HEK293 (cell line): ENCODE results near the gene TRAF3.

Experiments
- SETDB1 ChIP-seq: IDR thresholded peaks from one replicate; pipeline ENCODE4 v1.6.1; 2017; ENCODE audit warnings: mild to moderate bottlenecking, low read length, moderate library complexity, mixed read lengths; ENCODE audit not compliant: insufficient read length
- ZEB2 ChIP-seq: fragments of 450-650 bp; formaldehyde crosslinking; IDR thresholded peaks from 2 replicates; pipeline ENCODE4 v1.5.1; 2016; ENCODE audit warnings: missing biosample characterization, missing genetic modification characterization
- ZNF558 ChIP-seq: fragments of 450-650 bp; formaldehyde crosslinking; IDR thresholded peaks from 2 replicates; pipeline ENCODE4 v1.5.1; 2016; ENCODE audit warnings: missing biosample characterization, missing genetic modification characterization
- ZNF76 ChIP-seq: fragments of 450-650 bp; formaldehyde crosslinking; IDR thresholded peaks from 2 replicates; pipeline ENCODE4; 2016; ENCODE audit warnings: low read depth, missing biosample characterization, missing genetic modification characterization, borderline replicate concordance
- ZSCAN16 ChIP-seq: fragments of 450-650 bp; formaldehyde crosslinking; IDR thresholded peaks from 2 replicates; pipeline ENCODE4 v1.5.1; 2016; ENCODE audit warnings: missing biosample characterization, missing genetic modification characterization
- TF ChIP-seq, protein P1 (sequence below): fragments of 450-650 bp; formaldehyde crosslinking; IDR thresholded peaks from 2 replicates; pipeline ENCODE4 v1.5.1; 2016; ENCODE audit warnings: missing biosample characterization, missing genetic modification characterization
- TF ChIP-seq, protein P2 (sequence below): fragments of 450-650 bp; formaldehyde crosslinking; IDR thresholded peaks from 2 replicates; pipeline ENCODE4 v1.5.1; 2016; ENCODE audit warnings: missing biosample characterization, missing genetic modification characterization

DNA sequence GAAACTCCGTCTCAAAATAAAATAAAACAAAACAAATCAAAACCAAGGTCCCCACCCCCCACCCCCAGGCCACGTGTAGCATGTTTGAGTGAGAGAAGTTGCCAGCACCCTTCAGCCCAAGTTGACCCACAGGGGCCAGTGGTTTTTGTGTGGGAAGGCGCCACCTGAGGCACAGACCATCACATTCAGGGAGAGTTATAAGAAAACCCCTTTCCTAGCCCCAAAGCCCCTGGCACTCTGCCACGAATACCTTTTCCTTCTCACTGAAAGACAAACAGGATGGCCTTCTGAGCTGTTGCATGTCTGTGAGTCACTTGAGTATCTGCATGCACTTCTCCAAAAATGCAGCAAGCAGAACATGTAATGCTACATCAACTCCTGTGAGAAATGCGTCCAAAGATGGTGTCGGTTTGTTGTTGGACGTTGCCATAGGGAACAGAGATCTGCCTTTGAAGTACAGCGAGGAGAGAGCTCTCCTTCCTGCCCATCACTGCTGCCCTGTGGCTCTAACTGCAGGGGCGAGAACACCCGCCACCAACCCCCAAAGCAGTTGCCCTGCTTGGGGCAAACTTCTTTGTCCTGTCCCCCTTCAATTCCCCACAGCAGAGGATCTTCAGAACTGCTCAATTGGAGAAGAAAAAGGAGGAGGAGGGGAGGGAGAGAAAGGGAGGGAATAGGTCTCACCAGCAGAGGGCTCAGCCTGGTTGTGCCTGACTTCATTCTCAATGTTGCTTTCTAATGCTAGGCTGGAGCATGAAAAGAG, 2.7 kb upstream of the TRAF3 start:
- TF ChIP-seq, protein P1, sequence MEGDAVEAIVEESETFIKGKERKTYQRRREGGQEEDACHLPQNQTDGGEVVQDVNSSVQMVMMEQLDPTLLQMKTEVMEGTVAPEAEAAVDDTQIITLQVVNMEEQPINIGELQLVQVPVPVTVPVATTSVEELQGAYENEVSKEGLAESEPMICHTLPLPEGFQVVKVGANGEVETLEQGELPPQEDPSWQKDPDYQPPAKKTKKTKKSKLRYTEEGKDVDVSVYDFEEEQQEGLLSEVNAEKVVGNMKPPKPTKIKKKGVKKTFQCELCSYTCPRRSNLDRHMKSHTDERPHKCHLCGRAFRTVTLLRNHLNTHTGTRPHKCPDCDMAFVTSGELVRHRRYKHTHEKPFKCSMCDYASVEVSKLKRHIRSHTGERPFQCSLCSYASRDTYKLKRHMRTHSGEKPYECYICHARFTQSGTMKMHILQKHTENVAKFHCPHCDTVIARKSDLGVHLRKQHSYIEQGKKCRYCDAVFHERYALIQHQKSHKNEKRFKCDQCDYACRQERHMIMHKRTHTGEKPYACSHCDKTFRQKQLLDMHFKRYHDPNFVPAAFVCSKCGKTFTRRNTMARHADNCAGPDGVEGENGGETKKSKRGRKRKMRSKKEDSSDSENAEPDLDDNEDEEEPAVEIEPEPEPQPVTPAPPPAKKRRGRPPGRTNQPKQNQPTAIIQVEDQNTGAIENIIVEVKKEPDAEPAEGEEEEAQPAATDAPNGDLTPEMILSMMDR: no peak; the same call in 1 of the 2 replicates
- no peak for TF ChIP-seq ZSCAN16
- TF ChIP-seq ZEB2: no peak
- TF ChIP-seq SETDB1: no peak
- TF ChIP-seq ZNF76: no peak
- TF ChIP-seq ZNF558 (tag by site-specific recombination): no peak
- TF ChIP-seq, protein P2, sequence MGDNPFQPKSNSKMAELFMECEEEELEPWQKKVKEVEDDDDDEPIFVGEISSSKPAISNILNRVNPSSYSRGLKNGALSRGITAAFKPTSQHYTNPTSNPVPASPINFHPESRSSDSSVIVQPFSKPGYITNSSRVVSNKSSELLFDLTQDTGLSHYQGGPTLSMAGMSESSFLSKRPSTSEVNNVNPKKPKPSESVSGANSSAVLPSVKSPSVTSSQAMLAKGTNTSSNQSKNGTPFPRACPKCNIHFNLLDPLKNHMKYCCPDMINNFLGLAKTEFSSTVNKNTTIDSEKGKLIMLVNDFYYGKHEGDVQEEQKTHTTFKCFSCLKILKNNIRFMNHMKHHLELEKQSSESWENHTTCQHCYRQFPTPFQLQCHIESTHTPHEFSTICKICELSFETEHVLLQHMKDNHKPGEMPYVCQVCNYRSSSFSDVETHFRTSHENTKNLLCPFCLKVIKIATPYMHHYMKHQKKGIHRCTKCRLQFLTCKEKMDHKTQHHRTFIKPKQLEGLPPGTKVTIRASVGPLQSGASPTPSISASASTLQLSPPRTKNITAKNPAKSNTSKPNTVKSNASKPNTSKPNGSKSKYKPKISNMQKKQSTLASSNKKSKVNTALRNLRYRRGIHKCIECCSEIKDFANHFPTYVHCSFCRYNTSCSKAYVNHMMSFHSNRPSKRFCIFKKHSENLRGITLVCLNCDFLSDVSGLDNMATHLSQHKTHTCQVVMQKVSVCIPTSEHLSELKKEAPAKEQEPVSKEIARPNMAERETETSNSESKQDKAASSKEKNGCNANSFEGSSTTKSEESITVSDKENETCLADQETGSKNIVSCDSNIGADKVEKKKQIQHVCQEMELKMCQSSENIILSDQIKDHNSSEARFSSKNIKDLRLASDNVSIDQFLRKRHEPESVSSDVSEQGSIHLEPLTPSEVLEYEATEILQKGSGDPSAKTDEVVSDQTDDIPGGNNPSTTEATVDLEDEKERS (tag by site-specific recombination): no peak
